ENCODE results near the gene CACNA2D3. TPM values are rescaled to one million over a fixed set of nuclear protein-coding genes. Genes with fewer than 3 reads are reported as not detected.

The CACNA2D3 gene
- total RNA-seq, 2 experiments from 2014 or later = not detected

DNA sequence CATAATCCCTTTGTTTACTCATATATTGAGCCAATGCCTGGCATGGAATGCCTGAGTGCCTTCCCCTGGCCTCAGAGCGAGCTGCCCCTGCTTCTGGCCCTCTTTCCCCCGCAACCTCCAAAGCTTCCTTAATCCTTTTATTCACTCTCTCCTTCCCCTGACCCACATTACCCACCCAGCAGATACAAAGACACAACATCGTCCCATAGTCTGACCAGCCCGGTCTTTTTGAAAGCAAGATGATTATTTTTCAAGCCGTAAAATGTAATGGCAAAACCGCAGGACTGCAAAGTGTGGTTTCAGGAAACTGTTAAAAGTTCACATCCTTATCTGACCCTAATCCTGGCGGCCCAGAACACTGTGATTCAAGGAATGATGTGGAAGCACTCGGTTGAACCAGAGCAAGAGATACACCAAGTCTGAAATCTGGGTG lies 883.9 kb downstream of the CACNA2D3 start:
- DNase-seq (ENCODE audit: low spot score) = no peak
- H2AFZ ChIP-seq (ENCODE audit: low read length) = no peak overlapping the region
- intact Hi-C loops (cut with micrococcal nuclease; ENCODE audit: unreplicated experiment) = no loop called here
- H3K9me3 ChIP-seq (ENCODE audit: low read length) = no peaks in the 10 kb centered on the region
- H3K4me2 ChIP-seq (ENCODE audit: low read length) = no peak overlapping the region
- H4K20me1 ChIP-seq (ENCODE audit: insufficient read depth, low read length) = no peaks in the 10 kb centered on the region
- no peak overlapping the region for H3K4me3 ChIP-seq (ENCODE audit: low read depth, low read length, poor library complexity, severe bottlenecking)
- H3K36me3 ChIP-seq (ENCODE audit: insufficient read depth, low read length) = no peaks in the 10 kb centered on the region
- no peaks in the 10 kb centered on the region for H3K4me1 ChIP-seq (ENCODE audit: insufficient read depth, low read length, poor library complexity, severe bottlenecking)
- no peak overlapping the region for H3K27ac ChIP-seq (ENCODE audit: low read depth, low read length, poor library complexity, severe bottlenecking)
- CTCF ChIA-PET (ENCODE audit: unreplicated experiment) = no interaction called here
- TF ChIP-seq, protein P1, sequence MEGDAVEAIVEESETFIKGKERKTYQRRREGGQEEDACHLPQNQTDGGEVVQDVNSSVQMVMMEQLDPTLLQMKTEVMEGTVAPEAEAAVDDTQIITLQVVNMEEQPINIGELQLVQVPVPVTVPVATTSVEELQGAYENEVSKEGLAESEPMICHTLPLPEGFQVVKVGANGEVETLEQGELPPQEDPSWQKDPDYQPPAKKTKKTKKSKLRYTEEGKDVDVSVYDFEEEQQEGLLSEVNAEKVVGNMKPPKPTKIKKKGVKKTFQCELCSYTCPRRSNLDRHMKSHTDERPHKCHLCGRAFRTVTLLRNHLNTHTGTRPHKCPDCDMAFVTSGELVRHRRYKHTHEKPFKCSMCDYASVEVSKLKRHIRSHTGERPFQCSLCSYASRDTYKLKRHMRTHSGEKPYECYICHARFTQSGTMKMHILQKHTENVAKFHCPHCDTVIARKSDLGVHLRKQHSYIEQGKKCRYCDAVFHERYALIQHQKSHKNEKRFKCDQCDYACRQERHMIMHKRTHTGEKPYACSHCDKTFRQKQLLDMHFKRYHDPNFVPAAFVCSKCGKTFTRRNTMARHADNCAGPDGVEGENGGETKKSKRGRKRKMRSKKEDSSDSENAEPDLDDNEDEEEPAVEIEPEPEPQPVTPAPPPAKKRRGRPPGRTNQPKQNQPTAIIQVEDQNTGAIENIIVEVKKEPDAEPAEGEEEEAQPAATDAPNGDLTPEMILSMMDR (conservative IDR thresholded peaks at IDR 0.05; ENCODE audit: low read length) = no peak
- no peak for TF ChIP-seq EZH2phosphoT487 (IDR thresholded peaks at IDR 0.05; ENCODE audit: borderline replicate concordance, low read depth, low read length)
- no TSS peak for BruUV-seq (replicated peaks)
- no peaks in the 10 kb centered on the region for H3K79me2 ChIP-seq (ENCODE audit: insufficient read depth, low read depth, low read length)
- POLR2A ChIA-PET = no interaction called here
- no peaks in the 10 kb centered on the region for H3K9me2 ChIP-seq (ENCODE audit: insufficient read depth, low read length)

DNA sequence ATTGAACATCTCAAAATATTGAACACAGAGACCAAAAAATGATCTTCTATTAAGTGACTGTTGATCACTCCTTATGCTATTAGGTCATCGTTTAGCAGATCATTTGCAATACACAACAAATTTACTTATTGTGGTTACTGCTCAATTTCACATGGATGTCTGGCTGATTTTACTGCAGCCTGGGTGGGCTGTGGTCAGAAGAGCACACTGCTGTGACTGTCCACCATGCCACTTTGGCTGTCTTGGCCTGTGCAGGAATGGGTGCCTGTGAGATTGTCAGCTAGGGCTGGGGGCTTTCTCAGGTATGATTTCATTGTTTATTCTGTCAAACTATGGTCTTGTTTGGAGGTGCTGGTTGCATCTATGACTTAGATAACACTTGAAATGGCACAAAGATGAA lies 885.6 kb downstream of the CACNA2D3 start:
- no TSS peak for BruUV-seq (replicated peaks)
- intact Hi-C loops (cut with micrococcal nuclease; ENCODE audit: unreplicated experiment) = no loop called here
- POLR2A ChIA-PET = interaction anchor here (0.6 kb wide), 1 partner anchor 43 kb away, joined by 4 read pairs; no protein-coding TSS in a partner anchor
- Histone ChIP-seq H3K79me2 (ENCODE audit: insufficient read depth, low read depth, low read length) (no peaks in the 10 kb centered on the region), H3K4me2 (ENCODE audit: low read length) (no peak overlapping the region), H3K4me1 (ENCODE audit: insufficient read depth, low read length, poor library complexity, severe bottlenecking) (no peaks in the 10 kb centered on the region), H2AFZ (ENCODE audit: low read length) (no peak overlapping the region), H3K4me3 (ENCODE audit: low read depth, low read length, poor library complexity, severe bottlenecking) (no peak overlapping the region), H3K9me2 (ENCODE audit: insufficient read depth, low read length) (no peaks in the 10 kb centered on the region), H3K36me3 (ENCODE audit: insufficient read depth, low read length) (no peaks in the 10 kb centered on the region), H4K20me1 (ENCODE audit: insufficient read depth, low read length) (no peaks in the 10 kb centered on the region), H3K9me3 (ENCODE audit: low read length) (no peaks in the 10 kb centered on the region), H3K27ac (ENCODE audit: low read depth, low read length, poor library complexity, severe bottlenecking) (no peak overlapping the region)
- CTCF ChIA-PET (ENCODE audit: unreplicated experiment) = no interaction called here
- TF ChIP-seq, protein P1 (conservative IDR thresholded peaks at IDR 0.05; ENCODE audit: low read length) = no peak
- no peak for DNase-seq (ENCODE audit: low spot score)

DNA sequence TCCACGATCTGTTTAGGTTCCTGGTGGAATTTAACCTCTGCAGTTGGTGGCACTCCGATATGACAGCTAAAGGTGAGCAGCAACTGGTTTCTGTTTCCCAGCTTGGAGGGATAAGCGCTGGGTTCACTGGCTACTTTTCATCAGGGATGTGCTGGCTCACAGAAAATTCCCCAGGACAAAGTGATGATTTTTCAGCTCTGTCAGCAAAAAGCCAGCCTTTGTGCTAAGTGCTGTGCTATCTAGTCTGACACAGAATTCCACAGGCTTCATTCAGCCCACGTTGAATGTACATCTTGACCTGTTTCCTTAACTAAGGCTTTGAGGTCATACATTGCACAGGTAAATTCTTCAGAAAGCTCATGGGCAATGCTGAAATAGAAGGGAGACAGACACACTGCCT lies 887.0 kb downstream of the CACNA2D3 start:
- Histone ChIP-seq H3K4me1 (ENCODE audit: insufficient read depth, low read length, poor library complexity, severe bottlenecking) (no peaks in the 10 kb centered on the region), H4K20me1 (ENCODE audit: insufficient read depth, low read length) (no peaks in the 10 kb centered on the region), H3K27ac (ENCODE audit: low read depth, low read length, poor library complexity, severe bottlenecking) (no peak overlapping the region), H3K36me3 (ENCODE audit: insufficient read depth, low read length) (no peaks in the 10 kb centered on the region), H3K4me2 (ENCODE audit: low read length) (no peak overlapping the region), H3K79me2 (ENCODE audit: insufficient read depth, low read depth, low read length) (no peaks in the 10 kb centered on the region), H3K9me3 (ENCODE audit: low read length) (no peaks in the 10 kb centered on the region), H2AFZ (ENCODE audit: low read length) (no peak overlapping the region), H3K4me3 (ENCODE audit: low read depth, low read length, poor library complexity, severe bottlenecking) (no peak overlapping the region), H3K9me2 (ENCODE audit: insufficient read depth, low read length) (no peaks in the 10 kb centered on the region)
- DNase-seq (ENCODE audit: low spot score) = no peak
- intact Hi-C loops (cut with micrococcal nuclease; ENCODE audit: unreplicated experiment) = no loop called here
- no TSS peak for BruUV-seq (replicated peaks)
- TF ChIP-seq EZH2phosphoT487 (IDR thresholded peaks at IDR 0.05; ENCODE audit: borderline replicate concordance, low read depth, low read length) = no peak
- ChIA-PET CTCF (ENCODE audit: unreplicated experiment) (no interaction called here), POLR2A (no interaction called here)
